GM21528 (cell line): ENCODE results near the gene TTC7B.

Source experiments
- ATAC-seq: cut with Tn5 transposase; IDR thresholded peaks from one replicate; pipeline ENCODE4 v1.9.1; 2021; ENCODE audit warnings: mild to moderate bottlenecking, moderate library complexity; ENCODE audit not compliant: unreplicated experiment, low FRiP score

Gene TTC7B

GRCh38 chr14:90682615-90683014, 133.6 kb downstream of the TTC7B start:
- no peak for ATAC-seq

- no peak for ATAC-seq
These were observed 134.3 kb downstream of the TTC7B start for GRCh38 chr14:90681929-90682328.

- ATAC-seq: no peak
These were observed 137.3 kb downstream of the TTC7B start for GRCh38 chr14:90678846-90679362.

GRCh38 chr14:90678420-90678819, 137.8 kb downstream of the TTC7B start:
- ATAC-seq: no peak

GRCh38 chr14:90677484-90678050, 138.7 kb downstream of the TTC7B start:
- ATAC-seq: no peak

GRCh38 chr14:90676912-90677311, 139.3 kb downstream of the TTC7B start:
- ATAC-seq: no peak

GRCh38 chr14:90676356-90676755, 139.9 kb downstream of the TTC7B start:
- no peak for ATAC-seq

- ATAC-seq: no peak
These were observed 140.8 kb downstream of the TTC7B start for GRCh38 chr14:90675399-90675798.

- ATAC-seq: no peak
These were observed 141.5 kb downstream of the TTC7B start for GRCh38 chr14:90674716-90675115.

- no peak for ATAC-seq
These were observed 142.1 kb downstream of the TTC7B start for GRCh38 chr14:90674043-90674670.

- no peak for ATAC-seq
These were observed 144.6 kb downstream of the TTC7B start for GRCh38 chr14:90671382-90672234.

- no peak for ATAC-seq
These were observed 146.5 kb downstream of the TTC7B start for GRCh38 chr14:90669731-90670130.

GRCh38 chr14:90666571-90666970, 149.7 kb downstream of the TTC7B start:
- ATAC-seq: no peak

- ATAC-seq: no peak
These were observed 150.8 kb downstream of the TTC7B start for GRCh38 chr14:90665321-90666000.

- no peak for ATAC-seq
These were observed 151.3 kb downstream of the TTC7B start for GRCh38 chr14:90664911-90665310.

GRCh38 chr14:90663680-90664079, 152.6 kb downstream of the TTC7B start:
- no peak for ATAC-seq

GRCh38 chr14:90663140-90663539, 153.1 kb downstream of the TTC7B start:
- no peak for ATAC-seq

- no peak for ATAC-seq
These were observed 154.4 kb downstream of the TTC7B start for GRCh38 chr14:90661866-90662265.

GRCh38 chr14:90660865-90661570, 155.2 kb downstream of the TTC7B start:
- no peak for ATAC-seq

GRCh38 chr14:90659156-90659555, 157.1 kb downstream of the TTC7B start:
- ATAC-seq: no peak
